ENCODE results near the gene ZNF784. TPM values are rescaled to one million over a fixed set of nuclear protein-coding genes. Genes with fewer than 3 reads are reported as not detected.

ZNF784 gene
- total RNA-seq: 1 to 10 TPM; 6.4 to 7.9 (median 7.1) TPM
- total RNA-seq (2013): 3.2 TPM

GRCh38 chr19:55624109-55625003 is at the start of gene ZNF784:
Gene ZNF784, minus strand, starts transcription at chr19:55624566. Its CDS starts 5 bp downstream, at chr19:55624561.
- Mint-ChIP-seq H3K4me1 (peaks cover 14 to 27% of the 10 kb centered on the region in 2 donors), H3K27ac (peak within 1 kb of the TSS; percentile 88 to 98), H3K36me3 (no peaks in the 10 kb centered on the region), H3K4me3 (peak within 1 kb of the TSS; percentile 87), H3K9me3 (no peaks in the 10 kb centered on the region), H3K27me3 (ENCODE audit: low read depth in 2 of 2) (no peaks in the 10 kb centered on the region)
- H3K27ac ChIP-seq (ENCODE audit: low read length): peak within 1 kb of the TSS; percentile 97
- H3K4me1 ChIP-seq (ENCODE audit: control insufficient read depth, insufficient read depth, low read length): peaks cover 19% of the 10 kb centered on the region
- intact Hi-C loops (cut with micrococcal nuclease): loop anchor here (1.0 kb wide), 1 partner anchor 25 kb away; the partner anchor contains the start of gene FIZ1
- ATAC-seq (peak; percentile 87 to 95 (median 89)), DNase-seq (peak; percentile 95 to 98)
- no peaks in the 10 kb centered on the region for H3K9me3 ChIP-seq (ENCODE audit: control insufficient read depth, insufficient read depth, low read length)
- no peaks in the 10 kb centered on the region for H3K27me3 ChIP-seq (ENCODE audit: control insufficient read depth, insufficient read depth, low read length)
- WGBS (ENCODE audit: insufficient coverage): under 1% methylated on average over 52 of the region's 56 CpGs
- no peaks in the 10 kb centered on the region for H3K36me3 ChIP-seq (ENCODE audit: control insufficient read depth, insufficient read depth, low read length)
- peak within 1 kb of the TSS; percentile 64 for H3K4me3 ChIP-seq (ENCODE audit: low read length)
- TF ChIP-seq CTCF (IDR thresholded peaks at IDR 0.05): no peak

- intact Hi-C loops (cut with micrococcal nuclease): loop anchor here (2.0 kb wide), 1 partner anchor 19 kb away; the partner anchor contains the start of gene U2AF2
- ATAC-seq: no peak
- Histone ChIP-seq H3K27ac (ENCODE audit: low read length) (peak overlapping the region; percentile 82), H3K4me3 (ENCODE audit: low read length) (no peak overlapping the region), H3K27me3 (ENCODE audit: control insufficient read depth, insufficient read depth, low read length) (no peaks in the 10 kb centered on the region), H3K4me1 (ENCODE audit: control insufficient read depth, insufficient read depth, low read length) (peaks cover 46% of the 10 kb centered on the region), H3K36me3 (ENCODE audit: control insufficient read depth, insufficient read depth, low read length) (peaks cover 36% of the 10 kb centered on the region), H3K9me3 (ENCODE audit: control insufficient read depth, insufficient read depth, low read length) (no peaks in the 10 kb centered on the region)
- Mint-ChIP-seq H3K4me1 (peaks cover 46 to 59% of the 10 kb centered on the region in 2 donors), H3K36me3 (no peaks in the 10 kb centered on the region), H3K27me3 (ENCODE audit: low read depth in 2 of 2) (no peaks in the 10 kb centered on the region), H3K4me3 (no peak overlapping the region), H3K27ac (peak overlapping the region; percentile 88 to 99), H3K9me3 (no peaks in the 10 kb centered on the region)
- DNase-seq: no peak
- 89% methylated on average over 4 of the region's 15 CpGs for WGBS (ENCODE audit: insufficient coverage)
- no peak for TF ChIP-seq CTCF (IDR thresholded peaks at IDR 0.05)
Measured at GRCh38 chr19:55673889-55674288, 49.5 kb upstream of the ZNF784 start.

- no peaks in the 10 kb centered on the region for H3K36me3 Mint-ChIP-seq
- H3K27ac ChIP-seq (ENCODE audit: low read length): peak overlapping the region; percentile 20
- TF ChIP-seq CTCF (IDR thresholded peaks at IDR 0.05): no peak
- 89% methylated on average over 7 of the region's 9 CpGs for WGBS (ENCODE audit: insufficient coverage)
- H3K36me3 ChIP-seq (ENCODE audit: control insufficient read depth, insufficient read depth, low read length): peaks cover 36% of the 10 kb centered on the region
- H3K27ac Mint-ChIP-seq: peak overlapping the region; percentile 77 to 99
- H3K4me1 ChIP-seq (ENCODE audit: control insufficient read depth, insufficient read depth, low read length): peaks cover 42% of the 10 kb centered on the region
- no peaks in the 10 kb centered on the region for H3K9me3 ChIP-seq (ENCODE audit: control insufficient read depth, insufficient read depth, low read length)
- intact Hi-C loops (cut with micrococcal nuclease): no loop called here
- no peaks in the 10 kb centered on the region for H3K9me3 Mint-ChIP-seq
- H3K27me3 ChIP-seq (ENCODE audit: control insufficient read depth, insufficient read depth, low read length): no peaks in the 10 kb centered on the region
- no peak overlapping the region for H3K4me3 ChIP-seq (ENCODE audit: low read length)
- H3K4me1 Mint-ChIP-seq: peaks cover 46 to 56% of the 10 kb centered on the region in 2 donors
- no peaks in the 10 kb centered on the region for H3K27me3 Mint-ChIP-seq (ENCODE audit: low read depth in 2 of 2)
- ATAC-seq: no peak
- no peak for DNase-seq
- H3K4me3 Mint-ChIP-seq: no peak overlapping the region
Measured at GRCh38 chr19:55673465-55673864, 49.1 kb upstream of the ZNF784 start.

Data from natural killer cell (primary cell).